Measurements from ENCODE around the gene SYTL2. TPM values are rescaled to one million over a fixed set of nuclear protein-coding genes. Genes with fewer than 3 reads are reported as not detected.
A peak's percentile ranks its signal among the peaks of the same experiment; 100 is the strongest.
"Not testable (repeated sequence)": the region's sequence is repeated elsewhere in the genome, so short reads cannot be mapped to it uniquely, and the experiment has no call there.

The SYTL2 gene
- total RNA-seq, 1 experiment from 2014 or later = 12.9 TPM

DNA sequence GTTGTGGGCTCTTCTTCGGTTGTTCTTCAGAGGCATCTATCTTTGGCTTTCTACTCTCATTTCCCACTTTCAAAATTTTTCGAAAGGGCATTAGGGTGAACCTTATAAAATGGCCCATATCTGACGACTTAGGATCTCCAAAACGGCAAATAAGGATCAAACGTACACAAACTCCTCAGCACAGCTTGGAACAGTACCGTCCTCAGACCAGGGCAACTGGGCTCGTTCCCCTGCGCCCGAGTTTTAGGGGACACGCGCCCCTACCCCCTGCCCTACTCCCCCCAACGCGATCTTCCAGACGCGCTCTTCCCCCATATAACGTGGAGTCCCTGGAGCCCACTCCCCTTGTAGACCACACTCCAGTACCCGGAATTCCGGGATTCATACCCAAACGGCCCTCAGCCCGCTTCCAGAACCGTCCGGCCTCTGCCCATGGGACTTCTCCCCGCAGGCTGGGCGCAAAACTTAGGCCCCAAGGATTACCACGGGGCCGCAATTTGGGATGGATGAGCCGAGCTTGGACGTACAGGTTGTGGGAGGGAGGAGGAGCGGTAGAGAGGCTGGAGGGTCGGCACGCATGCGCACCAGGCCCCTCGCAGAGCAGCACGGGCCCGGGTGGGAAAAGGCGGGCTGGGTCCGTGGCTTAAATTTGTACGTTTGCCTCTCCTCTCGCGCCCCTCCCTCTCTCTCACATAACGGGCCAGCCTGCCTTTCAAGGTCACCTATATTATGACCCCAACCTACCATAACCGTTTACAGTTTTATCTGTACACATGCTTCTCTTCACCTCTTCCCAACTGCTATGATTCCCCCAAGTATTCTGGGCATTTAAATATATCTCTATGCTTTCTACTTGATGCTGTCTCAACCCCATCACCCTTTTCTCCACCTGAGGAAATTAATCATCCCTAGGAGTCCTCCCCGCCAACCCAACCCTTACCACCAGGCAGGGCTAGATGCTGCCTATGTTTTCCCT lies 128.3 kb downstream of the SYTL2 start:
- DNase-seq (ENCODE audit: low read depth) = peak; percentile 63
- in situ Hi-C loops (cut with HindIII; ENCODE audit: low pct_unique_long_range_greater_than_20kb, low sequenced_read_pairs) = no loop called here

- DNase-seq (ENCODE audit: low read depth) = peak; percentile 18
- in situ Hi-C loops (cut with HindIII; ENCODE audit: low pct_unique_long_range_greater_than_20kb, low sequenced_read_pairs) = no loop called here
Observed at GRCh38 chr11:85680897-85681296, 130.0 kb downstream of the SYTL2 start.

GRCh38 chr11:85679576-85679975 lies 131.4 kb downstream of the SYTL2 start:
- in situ Hi-C loops (cut with HindIII; ENCODE audit: low pct_unique_long_range_greater_than_20kb, low sequenced_read_pairs) = no loop called here
- DNase-seq (ENCODE audit: low read depth) = no peak

DNA sequence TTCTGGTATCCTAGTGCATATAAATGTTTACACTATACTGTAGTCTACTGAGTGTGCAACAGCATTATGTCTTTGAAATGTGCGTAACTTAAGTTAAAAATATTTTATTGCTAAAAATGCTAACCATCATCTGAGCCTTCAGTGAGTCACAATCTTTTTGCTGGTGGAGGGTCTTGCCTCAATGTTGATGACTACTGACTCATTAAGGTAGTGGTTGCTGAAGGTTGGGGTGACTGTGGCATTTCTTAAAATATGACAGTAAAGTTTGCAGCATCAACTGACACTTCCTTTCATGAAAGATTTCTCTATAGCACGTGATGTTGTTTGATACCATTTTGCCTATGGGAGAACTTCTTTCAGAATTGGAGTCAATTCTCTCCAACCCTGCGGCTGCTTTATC lies 137.5 kb downstream of the SYTL2 start:
- DNase-seq (ENCODE audit: low read depth) = no peak
- in situ Hi-C loops (cut with HindIII; ENCODE audit: low pct_unique_long_range_greater_than_20kb, low sequenced_read_pairs) = no loop called here

DNA sequence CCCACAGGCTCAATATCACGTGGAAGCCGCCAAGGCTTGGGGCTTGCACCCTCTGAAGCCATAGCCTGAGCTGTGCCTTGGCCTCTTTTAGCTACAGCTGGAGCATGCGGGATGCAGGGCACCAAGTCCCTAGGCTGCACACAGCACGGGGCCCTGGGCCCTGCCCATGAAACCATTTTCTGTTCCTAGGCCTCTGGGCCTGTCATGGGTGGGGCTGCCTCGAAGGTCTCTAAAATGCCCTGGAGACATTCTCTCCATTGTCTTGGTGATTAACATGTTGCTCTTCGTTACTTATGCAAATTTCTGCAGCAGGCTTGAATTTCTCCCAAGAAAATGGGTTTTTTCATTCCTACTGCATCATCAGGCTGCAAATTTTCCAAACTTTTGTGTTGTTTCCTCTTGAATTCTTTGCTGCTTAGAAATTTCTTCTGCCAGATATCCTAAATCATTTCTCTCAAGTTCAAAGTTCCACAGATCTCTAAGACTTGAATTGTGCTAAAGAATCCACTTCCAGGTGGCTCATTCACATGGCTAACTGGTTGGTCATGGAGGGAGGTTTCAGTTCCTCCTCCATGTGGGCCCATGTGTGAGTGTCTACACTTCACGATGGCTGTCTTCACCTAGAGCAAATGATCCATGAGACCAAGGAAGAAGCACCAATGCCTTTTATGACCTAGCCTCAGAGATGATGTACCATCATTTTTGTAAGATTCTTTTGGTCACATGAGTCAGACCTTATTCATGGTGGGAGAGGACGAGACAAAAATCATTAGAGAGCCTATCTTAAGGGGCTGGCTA lies 138.6 kb downstream of the SYTL2 start:
- in situ Hi-C loops (cut with HindIII; ENCODE audit: low pct_unique_long_range_greater_than_20kb, low sequenced_read_pairs) = no loop called here
- no peak for DNase-seq (ENCODE audit: low read depth)

- in situ Hi-C loops (cut with HindIII; ENCODE audit: low pct_unique_long_range_greater_than_20kb, low sequenced_read_pairs); DNase-seq (ENCODE audit: low read depth): not testable (repeated sequence)
Observed at GRCh38 chr11:85670949-85671663, 139.8 kb downstream of the SYTL2 start.

- no peak for DNase-seq (ENCODE audit: low read depth)
- in situ Hi-C loops (cut with HindIII; ENCODE audit: low pct_unique_long_range_greater_than_20kb, low sequenced_read_pairs) = no loop called here
Observed at GRCh38 chr11:85668157-85668556, 142.8 kb downstream of the SYTL2 start.

DNA sequence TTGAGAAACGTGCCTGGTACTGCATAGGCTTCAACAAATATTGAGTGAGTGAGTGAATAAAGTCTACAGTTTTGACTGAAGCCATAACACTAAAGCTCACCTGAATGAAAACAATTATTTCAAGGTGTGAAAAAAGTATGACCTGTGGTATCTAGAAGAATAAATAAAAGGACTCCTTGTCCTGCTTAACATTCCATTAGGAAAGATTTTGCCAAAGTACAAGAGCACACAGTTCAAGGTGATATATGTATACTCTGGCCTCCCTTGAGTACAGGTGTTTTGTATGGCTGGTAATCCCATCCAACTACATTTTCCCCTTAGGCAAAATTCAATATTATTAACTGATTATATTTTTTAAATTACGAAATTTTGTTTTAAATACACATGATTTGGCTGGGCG lies 144.3 kb downstream of the SYTL2 start:
- DNase-seq (ENCODE audit: low read depth) = no peak
- in situ Hi-C loops (cut with HindIII; ENCODE audit: low pct_unique_long_range_greater_than_20kb, low sequenced_read_pairs) = no loop called here

GRCh38 chr11:85665733-85666132 lies 145.2 kb downstream of the SYTL2 start:
- in situ Hi-C loops (cut with HindIII; ENCODE audit: low pct_unique_long_range_greater_than_20kb, low sequenced_read_pairs) = no loop called here
- peak; percentile 19 for DNase-seq (ENCODE audit: low read depth)

- peak; percentile 85 for DNase-seq (ENCODE audit: low read depth)
- in situ Hi-C loops (cut with HindIII; ENCODE audit: low pct_unique_long_range_greater_than_20kb, low sequenced_read_pairs) = no loop called here
Observed at GRCh38 chr11:85664615-85665481, 146.1 kb downstream of the SYTL2 start, which contains the start of gene CREBZF. TSS of gene CREBZF (minus strand) at chr11:85665129. CDS start at chr11:85664875, 254 bp downstream.

GRCh38 chr11:85663753-85664614 lies 147.0 kb downstream of the SYTL2 start:
- DNase-seq (ENCODE audit: low read depth) = peak; percentile 75
- in situ Hi-C loops (cut with HindIII; ENCODE audit: low pct_unique_long_range_greater_than_20kb, low sequenced_read_pairs) = no loop called here

- in situ Hi-C loops (cut with HindIII; ENCODE audit: low pct_unique_long_range_greater_than_20kb, low sequenced_read_pairs) = no loop called here
- peak; percentile 6 for DNase-seq (ENCODE audit: low read depth)
Observed at GRCh38 chr11:85663080-85663752, 147.7 kb downstream of the SYTL2 start.

DNA sequence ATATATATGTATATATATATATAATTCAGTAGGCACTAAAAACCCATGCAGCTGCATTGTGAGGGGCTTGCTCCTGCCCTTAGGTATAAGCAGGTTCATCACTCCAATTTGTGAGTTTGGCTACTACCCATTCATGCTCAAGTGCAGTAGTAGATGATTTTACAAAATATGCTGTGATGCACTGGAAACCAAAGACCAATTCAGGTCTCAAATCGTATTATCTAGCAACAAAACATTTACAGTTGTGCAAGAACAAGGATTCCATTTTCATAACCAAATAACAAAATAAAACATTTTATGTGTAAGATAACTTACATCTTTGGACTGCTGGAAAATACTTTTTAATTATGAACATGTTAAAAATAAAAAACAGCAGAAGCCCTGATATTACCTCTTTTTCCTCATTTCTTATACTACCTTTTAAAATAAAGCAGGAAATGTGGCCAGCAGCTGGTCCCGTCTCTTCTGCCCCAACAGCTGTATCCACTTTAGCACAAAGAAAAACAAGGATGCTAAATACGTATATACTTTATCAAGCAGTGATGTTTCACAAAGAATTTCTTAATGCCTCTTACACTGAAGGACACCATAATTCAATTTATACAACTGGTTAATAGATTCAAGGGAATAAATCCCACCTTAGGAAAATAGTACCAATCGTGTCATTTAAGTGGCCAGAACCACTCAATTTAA lies 148.8 kb downstream of the SYTL2 start:
- in situ Hi-C loops (cut with HindIII; ENCODE audit: low pct_unique_long_range_greater_than_20kb, low sequenced_read_pairs) = no loop called here
- no peak for DNase-seq (ENCODE audit: low read depth)

DNA sequence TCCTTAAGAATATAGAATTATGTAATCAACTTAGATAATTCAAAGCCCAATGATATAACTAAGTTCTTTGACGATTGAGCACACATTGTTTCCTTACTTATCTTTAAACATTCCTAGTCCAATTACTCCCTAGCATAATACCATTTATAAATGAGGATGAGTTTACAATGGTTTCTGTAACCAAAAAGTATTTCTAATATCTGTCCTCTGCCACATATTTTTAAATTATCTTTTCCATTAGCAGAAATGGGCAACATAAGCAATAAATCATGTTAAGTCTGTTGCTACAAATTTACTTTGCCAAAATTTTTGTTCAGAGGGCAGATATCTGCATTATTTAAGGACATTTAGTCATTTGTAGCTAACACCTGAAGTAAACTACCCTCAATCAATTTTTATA lies 152.8 kb downstream of the SYTL2 start:
- no peak for DNase-seq (ENCODE audit: low read depth)
- in situ Hi-C loops (cut with HindIII; ENCODE audit: low pct_unique_long_range_greater_than_20kb, low sequenced_read_pairs) = no loop called here

DNA sequence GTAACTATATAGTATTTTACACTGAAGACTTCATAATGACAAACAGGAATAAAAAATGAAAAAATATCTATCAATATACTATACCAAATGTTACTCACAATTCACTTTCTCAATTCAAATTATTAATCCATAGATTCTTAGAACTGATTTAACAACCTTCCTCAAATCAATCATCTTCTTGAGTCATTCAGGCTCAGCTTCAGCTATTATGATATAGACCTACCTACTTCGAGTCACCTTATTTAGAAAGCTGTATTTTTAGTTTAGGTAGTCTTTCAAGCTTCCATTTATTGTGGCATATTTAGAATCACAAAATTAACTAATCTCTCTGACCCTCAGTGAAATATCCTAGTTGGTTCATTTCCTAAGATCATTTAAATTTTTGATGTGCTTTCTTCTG lies 154.2 kb downstream of the SYTL2 start:
- in situ Hi-C loops (cut with HindIII; ENCODE audit: low pct_unique_long_range_greater_than_20kb, low sequenced_read_pairs) = no loop called here
- DNase-seq (ENCODE audit: low read depth) = no peak

DNA sequence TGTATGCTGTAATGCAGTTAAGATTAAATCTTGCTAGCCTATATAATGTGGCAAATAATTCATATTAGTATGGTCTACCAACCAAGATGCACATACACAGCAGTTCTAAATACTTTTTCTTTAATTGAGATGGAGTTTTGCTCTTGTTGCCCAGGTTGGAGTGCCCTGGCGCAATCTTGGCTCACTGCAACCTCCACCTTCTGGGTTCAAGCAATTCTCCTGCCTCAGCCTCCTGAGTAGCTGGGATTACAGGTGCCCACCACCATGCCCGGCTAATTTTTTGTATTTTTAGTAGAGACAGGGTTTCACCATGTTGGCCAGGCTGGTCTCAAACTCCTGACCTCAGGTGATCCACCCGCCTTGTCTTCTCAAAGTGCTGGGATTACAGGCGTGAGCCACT lies 156.6 kb downstream of the SYTL2 start:
- DNase-seq (ENCODE audit: low read depth); in situ Hi-C loops (cut with HindIII; ENCODE audit: low pct_unique_long_range_greater_than_20kb, low sequenced_read_pairs): not testable (repeated sequence)

Measured in Caki2 (cell line).